Hepatocyte (in vitro differentiated cells): ENCODE results near the gene RNF17.

Experiments
- EZH2 ChIP-seq: fragments of 200-600 bp; sonication (generic); IDR thresholded peaks from 2 replicates; pipeline ENCODE4 v1.6.1; 2016; ENCODE audit warnings: antibody characterized with exemption, mild to moderate bottlenecking, borderline replicate concordance
- EZH2phosphoT487 ChIP-seq: fragments of 200-600 bp; sonication (generic); IDR thresholded peaks from one replicate; pipeline ENCODE4 v1.6.1; 2018; ENCODE audit warnings: antibody characterized with exemption, mild to moderate bottlenecking, low read depth, moderate library complexity; ENCODE audit not compliant: unreplicated experiment, severe bottlenecking
- TF ChIP-seq, protein P1 (sequence below): fragments of 200-600 bp; sonication (generic); IDR thresholded peaks from 2 replicates; pipeline ENCODE4 v1.5.1; 2016; ENCODE audit warnings: antibody characterized with exemption, mild to moderate bottlenecking; ENCODE audit not compliant: poor library complexity

DNA sequence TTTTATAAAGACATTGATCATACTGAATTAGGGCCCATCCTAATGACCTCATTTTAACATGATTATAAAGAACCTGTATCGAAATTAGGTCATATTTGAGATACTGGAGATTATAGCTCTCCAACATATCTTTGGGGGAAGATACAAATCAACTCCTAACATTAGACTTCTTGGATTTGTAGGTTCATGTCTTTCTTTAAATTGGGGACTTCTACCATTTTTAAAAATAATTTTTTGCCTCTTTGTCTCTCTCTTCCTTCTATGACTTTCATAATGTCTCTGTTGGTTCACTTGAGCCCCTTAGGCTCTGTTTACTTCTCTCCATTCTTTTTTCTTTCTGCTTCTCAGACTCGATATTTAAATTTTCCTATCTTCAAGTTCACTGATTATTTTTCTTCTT is 57.2 kb downstream of the RNF17 start:
- TF ChIP-seq, protein P1, sequence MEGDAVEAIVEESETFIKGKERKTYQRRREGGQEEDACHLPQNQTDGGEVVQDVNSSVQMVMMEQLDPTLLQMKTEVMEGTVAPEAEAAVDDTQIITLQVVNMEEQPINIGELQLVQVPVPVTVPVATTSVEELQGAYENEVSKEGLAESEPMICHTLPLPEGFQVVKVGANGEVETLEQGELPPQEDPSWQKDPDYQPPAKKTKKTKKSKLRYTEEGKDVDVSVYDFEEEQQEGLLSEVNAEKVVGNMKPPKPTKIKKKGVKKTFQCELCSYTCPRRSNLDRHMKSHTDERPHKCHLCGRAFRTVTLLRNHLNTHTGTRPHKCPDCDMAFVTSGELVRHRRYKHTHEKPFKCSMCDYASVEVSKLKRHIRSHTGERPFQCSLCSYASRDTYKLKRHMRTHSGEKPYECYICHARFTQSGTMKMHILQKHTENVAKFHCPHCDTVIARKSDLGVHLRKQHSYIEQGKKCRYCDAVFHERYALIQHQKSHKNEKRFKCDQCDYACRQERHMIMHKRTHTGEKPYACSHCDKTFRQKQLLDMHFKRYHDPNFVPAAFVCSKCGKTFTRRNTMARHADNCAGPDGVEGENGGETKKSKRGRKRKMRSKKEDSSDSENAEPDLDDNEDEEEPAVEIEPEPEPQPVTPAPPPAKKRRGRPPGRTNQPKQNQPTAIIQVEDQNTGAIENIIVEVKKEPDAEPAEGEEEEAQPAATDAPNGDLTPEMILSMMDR = no peak
- no peak for TF ChIP-seq EZH2
- no peak for TF ChIP-seq EZH2phosphoT487
